ENCODE data around the gene XXYLT1.

Gene XXYLT1

GRCh38 chr3:195105841-195106417 lies 165.0 kb downstream of the XXYLT1 start:
- Mint-ChIP-seq H3K36me3 (no peaks in the 10 kb centered on the region), H3K4me1 (ENCODE audit: low read depth) (peaks cover 9% of the 10 kb centered on the region), H3K4me3 (peak overlapping the region; percentile 64), H3K27me3 (no peaks in the 10 kb centered on the region), H3K9me3 (ENCODE audit: low read depth) (no peaks in the 10 kb centered on the region), H3K27ac (no peak overlapping the region)

- Mint-ChIP-seq H3K27me3 (no peaks in the 10 kb centered on the region), H3K36me3 (no peaks in the 10 kb centered on the region), H3K9me3 (ENCODE audit: low read depth) (no peaks in the 10 kb centered on the region), H3K4me1 (ENCODE audit: low read depth) (peaks cover 10% of the 10 kb centered on the region), H3K27ac (no peak overlapping the region), H3K4me3 (no peak overlapping the region)
Observed at GRCh38 chr3:195105389-195105788, 165.6 kb downstream of the XXYLT1 start.

GRCh38 chr3:195104340-195104739 lies 166.6 kb downstream of the XXYLT1 start:
- Mint-ChIP-seq H3K4me3 (no peak overlapping the region), H3K36me3 (no peaks in the 10 kb centered on the region), H3K27ac (no peak overlapping the region), H3K4me1 (ENCODE audit: low read depth) (peaks cover 10% of the 10 kb centered on the region), H3K27me3 (no peaks in the 10 kb centered on the region), H3K9me3 (ENCODE audit: low read depth) (no peaks in the 10 kb centered on the region)

GRCh38 chr3:195103623-195104022 lies 167.3 kb downstream of the XXYLT1 start:
- H3K27ac Mint-ChIP-seq, result no peak overlapping the region
- no peaks in the 10 kb centered on the region for H3K27me3 Mint-ChIP-seq
- no peak overlapping the region for H3K4me3 Mint-ChIP-seq
- peaks cover 10% of the 10 kb centered on the region for H3K4me1 Mint-ChIP-seq (ENCODE audit: low read depth)
- H3K9me3 Mint-ChIP-seq (ENCODE audit: low read depth), result no peaks in the 10 kb centered on the region
- H3K36me3 Mint-ChIP-seq, result no peaks in the 10 kb centered on the region

- Mint-ChIP-seq H3K27ac (no peak overlapping the region), H3K9me3 (ENCODE audit: low read depth) (no peaks in the 10 kb centered on the region), H3K27me3 (no peaks in the 10 kb centered on the region), H3K4me3 (no peak overlapping the region), H3K4me1 (ENCODE audit: low read depth) (peaks cover 12% of the 10 kb centered on the region), H3K36me3 (no peaks in the 10 kb centered on the region)
Observed at GRCh38 chr3:195102609-195103467, 168.1 kb downstream of the XXYLT1 start.

- no peaks in the 10 kb centered on the region for H3K9me3 Mint-ChIP-seq (ENCODE audit: low read depth)
- H3K36me3 Mint-ChIP-seq, result peaks cover under 1% of the 10 kb centered on the region
- no peak overlapping the region for H3K4me3 Mint-ChIP-seq
- peaks cover 12% of the 10 kb centered on the region for H3K4me1 Mint-ChIP-seq (ENCODE audit: low read depth)
- no peaks in the 10 kb centered on the region for H3K27me3 Mint-ChIP-seq
- no peak overlapping the region for H3K27ac Mint-ChIP-seq
Observed at GRCh38 chr3:195101927-195102608, 168.9 kb downstream of the XXYLT1 start.

GRCh38 chr3:195101001-195101583 lies 169.9 kb downstream of the XXYLT1 start:
- Mint-ChIP-seq H3K27me3 (no peaks in the 10 kb centered on the region), H3K36me3 (peaks cover 2% of the 10 kb centered on the region), H3K4me1 (ENCODE audit: low read depth) (peaks cover 10% of the 10 kb centered on the region), H3K9me3 (ENCODE audit: low read depth) (no peaks in the 10 kb centered on the region), H3K4me3 (no peak overlapping the region), H3K27ac (no peak overlapping the region)

GRCh38 chr3:195099951-195100785 lies 170.8 kb downstream of the XXYLT1 start:
- Mint-ChIP-seq H3K9me3 (ENCODE audit: low read depth) (no peaks in the 10 kb centered on the region), H3K36me3 (peaks cover 2% of the 10 kb centered on the region), H3K4me1 (ENCODE audit: low read depth) (peaks cover 8% of the 10 kb centered on the region), H3K27ac (no peak overlapping the region), H3K4me3 (no peak overlapping the region), H3K27me3 (no peaks in the 10 kb centered on the region)

- no peak overlapping the region for H3K27ac Mint-ChIP-seq
- H3K4me1 Mint-ChIP-seq (ENCODE audit: low read depth), result peaks cover 8% of the 10 kb centered on the region
- no peaks in the 10 kb centered on the region for H3K27me3 Mint-ChIP-seq
- no peaks in the 10 kb centered on the region for H3K9me3 Mint-ChIP-seq (ENCODE audit: low read depth)
- H3K36me3 Mint-ChIP-seq, result peaks cover 2% of the 10 kb centered on the region
- H3K4me3 Mint-ChIP-seq, result no peak overlapping the region
Observed at GRCh38 chr3:195098741-195099525, 172.0 kb downstream of the XXYLT1 start.

GRCh38 chr3:195097331-195098255 lies 173.4 kb downstream of the XXYLT1 start:
- peaks cover 8% of the 10 kb centered on the region for H3K4me1 Mint-ChIP-seq (ENCODE audit: low read depth)
- no peaks in the 10 kb centered on the region for H3K27me3 Mint-ChIP-seq
- no peak overlapping the region for H3K27ac Mint-ChIP-seq

GRCh38 chr3:195096484-195097330 lies 174.3 kb downstream of the XXYLT1 start:
- no peaks in the 10 kb centered on the region for H3K27me3 Mint-ChIP-seq
- H3K4me1 Mint-ChIP-seq (ENCODE audit: low read depth), result peaks cover 8% of the 10 kb centered on the region
- H3K36me3 Mint-ChIP-seq, result peaks cover 2% of the 10 kb centered on the region
- H3K9me3 Mint-ChIP-seq (ENCODE audit: low read depth), result no peaks in the 10 kb centered on the region
- H3K27ac Mint-ChIP-seq, result no peak overlapping the region
- no peak overlapping the region for H3K4me3 Mint-ChIP-seq

More at GRCh38 chr3:195097331-195098255, 173.4 kb downstream of the XXYLT1 start:
- Mint-ChIP-seq H3K9me3 (ENCODE audit: low read depth) (no peaks in the 10 kb centered on the region), H3K36me3 (peaks cover 2% of the 10 kb centered on the region), H3K4me3 (no peak overlapping the region)

- Mint-ChIP-seq H3K9me3 (ENCODE audit: low read depth) (no peaks in the 10 kb centered on the region), H3K4me1 (ENCODE audit: low read depth) (peaks cover 5% of the 10 kb centered on the region), H3K4me3 (no peak overlapping the region), H3K27me3 (no peaks in the 10 kb centered on the region), H3K36me3 (peaks cover 2% of the 10 kb centered on the region), H3K27ac (no peak overlapping the region)
Observed at GRCh38 chr3:195096053-195096452, 174.9 kb downstream of the XXYLT1 start.
